Vagina (tissue), 2 donors: ENCODE data around the gene SKOR1. TPM values are rescaled to one million over a fixed set of nuclear protein-coding genes. Genes with fewer than 3 reads are reported as not detected.

Source experiments
- DNase-seq, 2 donors: peaks; one replicate each; pipeline ENCODE4 v3.0.0-alpha.2; 2017; ENCODE audit errors: extremely low spot score in 2 of 2
- H3K27ac ChIP-seq: fragments of 200-600 bp; sonication (generic); one replicate; pipeline ENCODE4 v1.5.1; 2019
- H3K27me3 ChIP-seq: fragments of 200-600 bp; sonication (generic); one replicate; pipeline ENCODE4 v1.5.1; 2019
- H3K36me3 ChIP-seq, 2 donors: fragments of 200-600 bp; sonication (generic); one replicate each; pipeline ENCODE4 v1.5.1; 2017 to 2019
- H3K4me1 ChIP-seq: fragments of 200-600 bp; sonication (generic); one replicate; pipeline ENCODE4 v1.5.1; 2019
- H3K4me3 ChIP-seq, 2 donors: fragments of 200-600 bp; sonication (generic); 1 replicate in 1 of 2; 2 replicates in 1 of 2; pipeline ENCODE4 v1.5.1; 2016 to 2019
- H3K9me3 ChIP-seq: fragments of 200-600 bp; sonication (generic); one replicate; pipeline ENCODE4 v1.5.1; 2019
- POLR2A ChIP-seq, 2 donors: fragments of 450-650 bp; IDR thresholded peaks; one replicate each; pipeline ENCODE4 v1.6.1; 2017; ENCODE audit warnings: antibody characterized with exemption in 2 of 2, mild to moderate bottlenecking in 2 of 2, moderate library complexity in 2 of 2
- POLR2AphosphoS5 ChIP-seq, 2 donors: sonication (generic); formaldehyde crosslinking; IDR thresholded peaks; one replicate each; pipeline ENCODE4 v1.9.0; 2017; ENCODE audit warnings: antibody characterized with exemption in 2 of 2, mild to moderate bottlenecking in 2 of 2, low read depth in 1 of 2; ENCODE audit not compliant: insufficient read depth in 1 of 2
- intact Hi-C: fragments of 100-400 bp; cut with DNase I; formaldehyde crosslinking; loops from one replicate; pipeline ENCODE4 v1.15.1; 2023
- total RNA-seq: library from RNA; depleted of rRNA; stranded (reverse); fragments of >200 nt; gene quantifications from one replicate; pipeline ENCODE4 v1.2.3, GENCODE V29; 2016
- TF ChIP-seq, protein P1 (sequence below), 3 experiments: fragments of 450-650 bp in 2 of 3; fragments of 200-600 bp in 1 of 3; sonication (generic) in 1 of 3; IDR thresholded peaks; one replicate each; pipeline ENCODE4 v1.5.1; 2017 to 2019; ENCODE audit warnings: antibody characterized with exemption in 3 of 3, mild to moderate bottlenecking in 2 of 3, moderate library complexity in 2 of 3

Gene SKOR1
- total RNA-seq, 1 donor from 2014 or later: 0.25 TPM

DNA sequence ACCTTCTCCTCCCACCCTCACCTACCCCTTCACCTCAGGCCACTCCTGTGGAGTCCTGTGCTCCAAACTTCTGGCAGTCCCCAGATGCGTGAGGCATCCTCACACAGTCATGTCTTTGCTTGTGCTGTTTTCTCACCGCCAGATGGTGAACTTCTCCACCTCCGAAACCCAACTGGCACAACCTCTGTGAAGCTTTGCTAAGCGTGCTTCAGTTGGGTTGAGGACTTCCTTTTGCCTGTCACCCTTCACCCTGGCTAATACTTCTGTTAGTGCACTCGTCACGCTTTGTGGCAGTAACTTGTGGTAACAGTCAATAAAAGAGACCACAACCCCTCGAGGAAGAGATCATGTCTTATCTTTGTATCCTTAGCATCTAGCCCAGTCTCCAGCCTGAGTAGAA is 42.0 kb upstream of the SKOR1 start:
- Histone ChIP-seq H3K4me1 (no peaks in the 10 kb centered on the region), H3K27me3 (no peaks in the 10 kb centered on the region), H3K9me3 (no peaks in the 10 kb centered on the region), H3K27ac (no peak overlapping the region), H3K4me3 (no peak overlapping the region), H3K36me3 (peaks cover 0 to 5% of the 10 kb centered on the region in 2 donors)
- TF ChIP-seq, protein P1, sequence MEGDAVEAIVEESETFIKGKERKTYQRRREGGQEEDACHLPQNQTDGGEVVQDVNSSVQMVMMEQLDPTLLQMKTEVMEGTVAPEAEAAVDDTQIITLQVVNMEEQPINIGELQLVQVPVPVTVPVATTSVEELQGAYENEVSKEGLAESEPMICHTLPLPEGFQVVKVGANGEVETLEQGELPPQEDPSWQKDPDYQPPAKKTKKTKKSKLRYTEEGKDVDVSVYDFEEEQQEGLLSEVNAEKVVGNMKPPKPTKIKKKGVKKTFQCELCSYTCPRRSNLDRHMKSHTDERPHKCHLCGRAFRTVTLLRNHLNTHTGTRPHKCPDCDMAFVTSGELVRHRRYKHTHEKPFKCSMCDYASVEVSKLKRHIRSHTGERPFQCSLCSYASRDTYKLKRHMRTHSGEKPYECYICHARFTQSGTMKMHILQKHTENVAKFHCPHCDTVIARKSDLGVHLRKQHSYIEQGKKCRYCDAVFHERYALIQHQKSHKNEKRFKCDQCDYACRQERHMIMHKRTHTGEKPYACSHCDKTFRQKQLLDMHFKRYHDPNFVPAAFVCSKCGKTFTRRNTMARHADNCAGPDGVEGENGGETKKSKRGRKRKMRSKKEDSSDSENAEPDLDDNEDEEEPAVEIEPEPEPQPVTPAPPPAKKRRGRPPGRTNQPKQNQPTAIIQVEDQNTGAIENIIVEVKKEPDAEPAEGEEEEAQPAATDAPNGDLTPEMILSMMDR (IDR thresholded peaks at IDR 0.05): no peak
- TF ChIP-seq POLR2A (IDR thresholded peaks at IDR 0.05) (no peak), POLR2AphosphoS5 (IDR thresholded peaks at IDR 0.05; ENCODE audit: insufficient read depth in 1 of 2, low read depth in 1 of 2) (no peak)
- intact Hi-C loops: no loop called here
- DNase-seq: no peak

DNA sequence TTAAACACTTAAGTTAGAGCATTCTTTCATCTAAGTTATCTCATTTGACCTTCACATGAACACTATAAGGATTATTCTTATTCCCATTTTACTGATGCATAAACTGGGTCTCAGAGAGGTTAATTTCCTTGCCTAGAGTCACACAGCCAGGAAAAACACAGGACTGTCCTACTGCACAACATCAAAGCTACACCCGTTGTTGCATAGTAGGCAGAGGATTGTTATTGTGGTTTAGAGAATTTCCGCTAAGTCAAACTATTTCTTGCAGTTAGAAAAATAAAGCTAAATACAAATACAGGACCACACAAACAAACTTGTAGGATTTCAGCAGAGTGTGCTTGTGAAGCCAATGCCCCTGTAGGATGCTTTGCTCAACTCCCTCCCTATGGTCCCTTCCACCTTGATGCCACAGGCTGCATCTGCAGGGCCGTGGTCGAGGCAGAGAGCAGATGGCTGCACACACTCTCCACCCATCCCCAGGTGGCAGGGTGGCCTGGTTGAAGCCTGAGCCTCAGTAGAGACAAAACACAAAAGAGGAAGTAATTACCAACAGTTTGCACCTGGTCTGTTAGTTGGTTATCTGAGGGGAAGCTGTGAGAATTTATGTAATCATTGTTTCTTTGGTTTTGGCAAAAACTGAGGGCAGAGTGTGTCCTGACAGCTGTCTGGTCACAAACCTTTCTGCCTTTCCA is 41.1 kb upstream of the SKOR1 start:
- DNase-seq: no peak
- Histone ChIP-seq H3K4me3 (no peak overlapping the region), H3K36me3 (peaks cover 0 to 5% of the 10 kb centered on the region in 2 donors), H3K27me3 (no peaks in the 10 kb centered on the region), H3K9me3 (no peaks in the 10 kb centered on the region), H3K27ac (no peak overlapping the region), H3K4me1 (no peaks in the 10 kb centered on the region)
- intact Hi-C loops: no loop called here
- TF ChIP-seq, protein P1 (IDR thresholded peaks at IDR 0.05): no peak
- TF ChIP-seq POLR2AphosphoS5 (IDR thresholded peaks at IDR 0.05; ENCODE audit: insufficient read depth in 1 of 2, low read depth in 1 of 2) (no peak), POLR2A (IDR thresholded peaks at IDR 0.05) (no peak)

DNA sequence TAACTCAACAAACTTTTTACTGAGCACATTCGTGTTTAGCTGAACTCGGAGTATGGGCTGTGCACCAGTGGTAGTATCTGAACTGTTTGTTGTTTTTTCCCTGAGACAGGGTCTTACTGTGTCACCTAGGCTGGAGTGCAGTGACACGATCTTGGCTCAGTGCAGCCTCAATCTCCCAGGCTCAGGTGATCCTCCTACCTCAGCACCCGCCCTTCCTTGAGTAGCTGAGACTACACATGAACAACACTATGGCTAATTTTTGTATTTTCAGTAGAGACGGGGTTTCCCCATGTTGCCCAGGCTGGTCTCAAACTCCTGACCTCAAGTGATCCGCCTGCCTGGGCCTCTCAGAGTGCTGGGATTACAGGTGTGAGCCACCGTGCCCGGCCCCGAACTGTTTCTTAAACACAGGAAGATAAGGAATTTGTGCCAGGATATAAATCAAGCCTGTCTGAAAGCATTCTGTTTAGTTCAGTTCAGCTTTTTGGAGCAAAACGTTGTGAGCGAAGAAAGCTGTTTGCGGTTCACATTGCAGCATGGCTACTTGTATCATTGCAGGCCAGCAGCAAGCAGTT is 40.4 kb upstream of the SKOR1 start:
- H3K4me1 ChIP-seq: no peaks in the 10 kb centered on the region
- H3K27ac ChIP-seq: no peak overlapping the region
- intact Hi-C loops: no loop called here
- no peak for DNase-seq
- peaks cover 0 to 5% of the 10 kb centered on the region in 2 donors for H3K36me3 ChIP-seq
- H3K4me3 ChIP-seq: no peak overlapping the region
- H3K27me3 ChIP-seq: no peaks in the 10 kb centered on the region
- no peaks in the 10 kb centered on the region for H3K9me3 ChIP-seq
- TF ChIP-seq, protein P1 (IDR thresholded peaks at IDR 0.05): no peak
- TF ChIP-seq POLR2AphosphoS5 (IDR thresholded peaks at IDR 0.05; ENCODE audit: insufficient read depth in 1 of 2, low read depth in 1 of 2) (no peak), POLR2A (IDR thresholded peaks at IDR 0.05) (no peak)

DNA sequence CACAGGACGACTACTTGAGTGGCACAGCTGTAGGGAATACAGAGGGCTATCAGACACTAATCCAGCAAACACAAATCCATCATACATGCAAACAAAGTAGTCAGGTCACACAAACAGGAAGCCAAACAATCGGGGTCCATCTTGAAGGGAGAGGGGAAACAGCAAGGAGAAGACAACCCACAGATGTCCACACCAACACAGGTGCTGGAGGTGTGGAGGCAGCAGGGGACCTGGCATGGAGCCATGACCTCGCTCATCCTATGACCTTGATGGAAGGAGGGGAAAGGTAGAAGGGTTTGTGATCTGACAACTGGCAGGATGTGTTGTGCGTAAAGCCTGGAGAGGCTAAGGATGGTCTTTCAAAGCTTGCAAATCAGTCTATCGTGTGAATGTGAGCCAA is 39.9 kb upstream of the SKOR1 start:
- no peaks in the 10 kb centered on the region for H3K27me3 ChIP-seq
- H3K9me3 ChIP-seq: no peaks in the 10 kb centered on the region
- no peak for DNase-seq
- intact Hi-C loops: no loop called here
- H3K27ac ChIP-seq: no peak overlapping the region
- TF ChIP-seq POLR2AphosphoS5 (IDR thresholded peaks at IDR 0.05; ENCODE audit: insufficient read depth in 1 of 2, low read depth in 1 of 2): no peak
- TF ChIP-seq, protein P1 (IDR thresholded peaks at IDR 0.05): no peak
- no peak for TF ChIP-seq POLR2A (IDR thresholded peaks at IDR 0.05)
- no peak overlapping the region for H3K4me3 ChIP-seq
- peaks cover 0 to 5% of the 10 kb centered on the region in 2 donors for H3K36me3 ChIP-seq
- H3K4me1 ChIP-seq: no peaks in the 10 kb centered on the region

DNA sequence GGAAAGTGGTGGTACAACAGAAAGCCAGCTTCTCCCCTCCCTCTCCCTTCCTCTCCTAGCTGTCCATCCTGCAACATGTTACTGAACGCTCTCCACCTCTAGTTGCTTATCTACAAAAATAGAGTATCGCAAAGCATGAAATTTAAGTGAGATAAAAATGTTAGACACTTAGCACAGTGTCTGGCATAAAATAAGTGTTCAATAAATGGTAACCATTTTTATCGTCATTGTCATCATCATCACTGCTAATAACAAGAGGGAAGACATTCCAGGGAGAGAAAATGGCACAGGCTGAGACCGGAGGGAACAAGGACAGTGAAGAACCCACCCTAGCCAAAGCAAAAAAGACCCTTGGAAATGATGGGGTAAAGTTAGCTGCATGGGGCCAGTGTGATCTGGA is 38.7 kb upstream of the SKOR1 start:
- Histone ChIP-seq H3K9me3 (no peaks in the 10 kb centered on the region), H3K4me1 (no peaks in the 10 kb centered on the region), H3K27me3 (no peaks in the 10 kb centered on the region), H3K4me3 (no peak overlapping the region), H3K27ac (no peak overlapping the region), H3K36me3 (peaks cover 0 to 5% of the 10 kb centered on the region in 2 donors)
- DNase-seq: no peak
- intact Hi-C loops: no loop called here
- no peak for TF ChIP-seq POLR2A (IDR thresholded peaks at IDR 0.05)
- TF ChIP-seq POLR2AphosphoS5 (IDR thresholded peaks at IDR 0.05; ENCODE audit: insufficient read depth in 1 of 2, low read depth in 1 of 2): no peak
- TF ChIP-seq, protein P1 (IDR thresholded peaks at IDR 0.05): no peak
